ENCODE measurements around the gene DLEC1.

- TF ChIP-seq TCF4 (CRISPR knock-in tag; IDR thresholded peaks at IDR 0.05; ENCODE audit: borderline replicate concordance) (no peak), TOX (CRISPR knock-in tag; IDR thresholded peaks at IDR 0.05; ENCODE audit: borderline replicate concordance) (no peak), ZNF8 (CRISPR knock-in tag; IDR thresholded peaks at IDR 0.05) (no peak), BACH2 (CRISPR knock-in tag; IDR thresholded peaks at IDR 0.05; ENCODE audit: borderline replicate concordance) (no peak), CSDC2 (CRISPR knock-in tag; IDR thresholded peaks at IDR 0.05) (no peak)
- TF ChIP-seq, protein P1, sequence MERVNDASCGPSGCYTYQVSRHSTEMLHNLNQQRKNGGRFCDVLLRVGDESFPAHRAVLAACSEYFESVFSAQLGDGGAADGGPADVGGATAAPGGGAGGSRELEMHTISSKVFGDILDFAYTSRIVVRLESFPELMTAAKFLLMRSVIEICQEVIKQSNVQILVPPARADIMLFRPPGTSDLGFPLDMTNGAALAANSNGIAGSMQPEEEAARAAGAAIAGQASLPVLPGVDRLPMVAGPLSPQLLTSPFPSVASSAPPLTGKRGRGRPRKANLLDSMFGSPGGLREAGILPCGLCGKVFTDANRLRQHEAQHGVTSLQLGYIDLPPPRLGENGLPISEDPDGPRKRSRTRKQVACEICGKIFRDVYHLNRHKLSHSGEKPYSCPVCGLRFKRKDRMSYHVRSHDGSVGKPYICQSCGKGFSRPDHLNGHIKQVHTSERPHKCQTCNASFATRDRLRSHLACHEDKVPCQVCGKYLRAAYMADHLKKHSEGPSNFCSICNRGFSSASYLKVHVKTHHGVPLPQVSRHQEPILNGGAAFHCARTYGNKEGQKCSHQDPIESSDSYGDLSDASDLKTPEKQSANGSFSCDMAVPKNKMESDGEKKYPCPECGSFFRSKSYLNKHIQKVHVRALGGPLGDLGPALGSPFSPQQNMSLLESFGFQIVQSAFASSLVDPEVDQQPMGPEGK (CRISPR knock-in tag; IDR thresholded peaks at IDR 0.05; ENCODE audit: borderline replicate concordance): no peak
Observed at GRCh38 chr3:38109580-38110313, 70.7 kb downstream of the DLEC1 start.

All from SK-N-SH treated with all-trans-retinoic acid at 6 μM for 48 hours (cell line).